GM18520 (cell line): Measurements from ENCODE around the gene DNAJC3.
"Not testable (repeated sequence)": the region's sequence is repeated elsewhere in the genome, so short reads cannot be mapped to it uniquely, and the experiment has no call there.

Experiments
- ATAC-seq: cut with Tn5 transposase; IDR thresholded peaks from one replicate; pipeline ENCODE4 v1.9.1; 2021; ENCODE audit not compliant: unreplicated experiment

Gene DNAJC3

GRCh38 chr13:95671597-95671996 is 5.3 kb upstream of the DNAJC3 start:
- ATAC-seq: no peak

GRCh38 chr13:95676105-95676761 is 706 bp upstream of the DNAJC3 start:
- ATAC-seq: no peak

- no peak for ATAC-seq
Measured at GRCh38 chr13:95677564-95678266, 776 bp downstream of the DNAJC3 start.

- ATAC-seq: no peak
Measured at GRCh38 chr13:95678967-95679366, 2.0 kb downstream of the DNAJC3 start.

GRCh38 chr13:95679722-95680121 is 2.8 kb downstream of the DNAJC3 start:
- ATAC-seq: no peak

- no peak for ATAC-seq
Measured at GRCh38 chr13:95684418-95684817, 7.5 kb downstream of the DNAJC3 start.

- ATAC-seq: not testable (repeated sequence)
Measured at GRCh38 chr13:95684960-95685359, 8.0 kb downstream of the DNAJC3 start.

GRCh38 chr13:95689582-95689926 is 12.6 kb downstream of the DNAJC3 start:
- no peak for ATAC-seq

- not testable (repeated sequence) for ATAC-seq
Measured at GRCh38 chr13:95690986-95691385, 14.0 kb downstream of the DNAJC3 start.

GRCh38 chr13:95697052-95697680 is 20.2 kb downstream of the DNAJC3 start:
- no peak for ATAC-seq

- no peak for ATAC-seq
Measured at GRCh38 chr13:95698047-95698749, 21.3 kb downstream of the DNAJC3 start.

GRCh38 chr13:95703576-95703975 is 26.6 kb downstream of the DNAJC3 start:
- no peak for ATAC-seq

GRCh38 chr13:95704510-95704909 is 27.6 kb downstream of the DNAJC3 start:
- ATAC-seq: no peak

GRCh38 chr13:95706356-95706755 is 29.4 kb downstream of the DNAJC3 start:
- no peak for ATAC-seq

GRCh38 chr13:95707035-95707434 is 30.1 kb downstream of the DNAJC3 start:
- no peak for ATAC-seq

GRCh38 chr13:95707442-95708390 is 30.8 kb downstream of the DNAJC3 start:
- no peak for ATAC-seq

- no peak for ATAC-seq
Measured at GRCh38 chr13:95708391-95708774, 31.4 kb downstream of the DNAJC3 start.

- no peak for ATAC-seq
Measured at GRCh38 chr13:95708811-95709500, 32.0 kb downstream of the DNAJC3 start.

- no peak for ATAC-seq
Measured at GRCh38 chr13:95710313-95710712, 33.4 kb downstream of the DNAJC3 start.

GRCh38 chr13:95712846-95713245 is 35.9 kb downstream of the DNAJC3 start:
- ATAC-seq: not testable (repeated sequence)
